HCT116 (cell line): ENCODE results near the gene PSMA3. TPM values are rescaled to one million over a fixed set of nuclear protein-coding genes. Genes with fewer than 3 reads are reported as not detected.

ENCODE experiments used
- ATAC-seq: fragments of 200-7000 bp; cut with Tn5 transposase; 2 replicates; pipeline ENCODE4 v1.9.1; 2020; ENCODE audit warnings: mild to moderate bottlenecking, moderate library complexity
- BruUV-seq: library from RNA; stranded (reverse); fragments of 400-500 nt; replicated peaks from 2 replicates; lab custom pipeline; 2021; lab: Mats Ljungman, UMichigan
- CTCF ChIA-PET: fragments of 300-600 bp; sonication (Branson Sonifier 250); formaldehyde crosslinking; loops from one replicate; lab custom pipeline; 2021; ENCODE audit warnings: antibody characterized with exemption; lab: Charles Lee
- POLR2A ChIA-PET: fragments of 300-600, 350-600 bp; sonication (Branson Sonifier 250); formaldehyde crosslinking; loops from one replicate; lab custom pipeline; 2021; ENCODE audit warnings: antibody characterized with exemption; lab: Charles Lee
- RAD21 ChIA-PET, 2 experiments: fragments of 300-600 bp; sonication (Branson Sonifier 250); formaldehyde crosslinking; loops; one replicate each; lab custom pipeline; 2023; ENCODE audit warnings: low total read pairs in 2 of 2; ENCODE audit not compliant: uncharacterized antibody in 2 of 2, unreplicated experiment in 2 of 2, low non-redundant PET in 1 of 2; lab: Charles Lee
- DNase-seq: peaks from one replicate; pipeline ENCODE4 v3.0.0-alpha.2; 2010; ENCODE audit warnings: low read depth, low spot score
- H2AFZ ChIP-seq: fragments of 200-600 bp; shearing (Covaris generic), sonication (generic); 2 replicates; pipeline ENCODE4 v1.6.1; 2017; ENCODE audit warnings: low read depth, mixed run types, mixed read lengths, antibody characterized with exemption, low read length; ENCODE audit not compliant: poor library complexity, severe bottlenecking
- H3K27ac ChIP-seq: 2 replicates; pipeline ENCODE4 v1.5.1; 2012; ENCODE audit warnings: low read depth, low read length
- H3K27me3 ChIP-seq: fragments of 200-600 bp; sonication (generic); 2 replicates; pipeline ENCODE4 v1.6.1; 2016; ENCODE audit warnings: mixed run types, low read length, mixed read lengths; ENCODE audit not compliant: insufficient read depth
- H3K36me3 ChIP-seq, 2 experiments: fragments of 200-500 bp in 1 of 2; fragments of 200-600 bp in 1 of 2; sonication (Bioruptor generic) in 1 of 2; sonication (generic) in 1 of 2; 2 replicates each; pipeline versions ENCODE4 v1.5.1 to v1.6.1; 2014 to 2016; ENCODE audit warnings: low read length in 2 of 2, inconsistent platforms in 1 of 2, mixed read lengths in 1 of 2, mixed run types in 1 of 2; ENCODE audit not compliant: insufficient read depth in 2 of 2, control insufficient read depth in 1 of 2
- H3K4me1 ChIP-seq, 2 experiments: fragments of 200-600 bp in 1 of 2; sonication (generic) in 1 of 2; 2 replicates each; pipeline versions ENCODE4 v1.5.1 to v1.6.1; 2012 to 2017; ENCODE audit warnings: low read length in 2 of 2, inconsistent platforms in 1 of 2, mild to moderate bottlenecking in 1 of 2, mixed read lengths in 1 of 2, mixed run types in 1 of 2, moderate library complexity in 1 of 2; ENCODE audit not compliant: insufficient read depth in 2 of 2, control insufficient read depth in 1 of 2
- H3K4me2 ChIP-seq: fragments of 200-600 bp; sonication (generic); 2 replicates; pipeline ENCODE4 v1.6.1; 2017; ENCODE audit warnings: mixed run types, low read length, mixed read lengths
- H3K4me3 ChIP-seq, 2 experiments: fragments of 200-600 bp in 1 of 2; sonication (generic) in 1 of 2; replicated peaks in 1 of 2; 2 replicates each; pipeline ENCODE4 v1.5.1; 2011 to 2016; ENCODE audit warnings: low read length in 2 of 2, control low read depth in 1 of 2, low read depth in 1 of 2, mild to moderate bottlenecking in 1 of 2, mixed read lengths in 1 of 2, mixed run types in 1 of 2
- H3K79me2 ChIP-seq: fragments of 200-600 bp; sonication (generic); 2 replicates; pipeline ENCODE4 v1.6.1; 2017; ENCODE audit warnings: mild to moderate bottlenecking, mixed run types, low read length, moderate library complexity, mixed read lengths; ENCODE audit not compliant: insufficient read depth
- H3K9ac ChIP-seq: fragments of 200-600 bp; sonication (generic); 2 replicates; pipeline ENCODE4 v1.6.1; 2016; ENCODE audit warnings: low read length, mixed read lengths
- H3K9me2 ChIP-seq: fragments of 200-600 bp; sonication (generic), shearing (Covaris generic); 2 replicates; pipeline ENCODE4 v1.6.1; 2017; ENCODE audit warnings: mixed run types, mild to moderate bottlenecking, moderate library complexity; ENCODE audit not compliant: insufficient read depth
- H3K9me3 ChIP-seq, 2 experiments: fragments of 200-500 bp in 1 of 2; fragments of 200-600 bp in 1 of 2; sonication (Bioruptor generic) in 1 of 2; sonication (generic) in 1 of 2; 2 replicates each; pipeline ENCODE4 v1.6.1; 2014 to 2017; ENCODE audit warnings: low read length in 2 of 2, mixed read lengths in 2 of 2, inconsistent platforms in 1 of 2, low read depth in 1 of 2, mild to moderate bottlenecking in 1 of 2, mixed run types in 1 of 2, moderate library complexity in 1 of 2; ENCODE audit not compliant: control insufficient read depth in 1 of 2, insufficient read depth in 1 of 2
- H4K20me1 ChIP-seq: fragments of 200-600 bp; sonication (generic), shearing (Covaris generic); 2 replicates; pipeline ENCODE4 v1.6.1; 2017; ENCODE audit warnings: mixed run types, mild to moderate bottlenecking, moderate library complexity; ENCODE audit not compliant: insufficient read depth
- CEBPB ChIP-seq: IDR thresholded peaks from 2 replicates; pipeline ENCODE4 v1.6.1; 2012; ENCODE audit warnings: low read depth
- EGR1 ChIP-seq: IDR thresholded peaks from 2 replicates; pipeline ENCODE4 v1.6.1; 2012; ENCODE audit warnings: low read depth
- ELF1 ChIP-seq: IDR thresholded peaks from 2 replicates; pipeline ENCODE4 v1.6.1; 2012; ENCODE audit warnings: low read depth, borderline replicate concordance
- JUND ChIP-seq: IDR thresholded peaks from 2 replicates; pipeline ENCODE4 v1.6.1; 2012
- POLR2AphosphoS5 ChIP-seq: IDR thresholded peaks from 2 replicates; pipeline ENCODE4 v1.6.1; 2011; ENCODE audit warnings: mild to moderate bottlenecking, low read depth, low read length, moderate library complexity
- RAD21 ChIP-seq: IDR thresholded peaks from 2 replicates; pipeline ENCODE4 v1.6.1; 2012; ENCODE audit warnings: low read depth, mild to moderate bottlenecking
- REST ChIP-seq: IDR thresholded peaks from 2 replicates; pipeline ENCODE4 v1.6.1; 2012; ENCODE audit warnings: low read depth
- SP1 ChIP-seq: IDR thresholded peaks from 2 replicates; pipeline ENCODE4 v1.6.1; 2012; ENCODE audit warnings: low read depth
- SRF ChIP-seq: IDR thresholded peaks from 2 replicates; pipeline ENCODE4 v1.6.1; 2012; ENCODE audit warnings: low read depth
- TCF7L2 ChIP-seq: IDR thresholded peaks from 2 replicates; pipeline ENCODE4 v1.7.0; 2011; ENCODE audit warnings: borderline replicate concordance, inconsistent platforms; ENCODE audit not compliant: insufficient read depth, insufficient read length; ENCODE audit errors: extremely low read depth
- YY1 ChIP-seq: IDR thresholded peaks from 2 replicates; pipeline ENCODE4 v1.6.1; 2011; ENCODE audit warnings: low read length, low read depth, moderate library complexity, mild to moderate bottlenecking; ENCODE audit not compliant: insufficient replicate concordance; ENCODE audit errors: extremely low read depth
- ZFX ChIP-seq: fragments of 450-650 bp; IDR thresholded peaks from 2 replicates; pipeline ENCODE4 v1.6.1; 2017
- ZNF274 ChIP-seq: fragments of 200-500 bp; sonication (Bioruptor generic); IDR thresholded peaks from 2 replicates; pipeline ENCODE4 v1.6.1; 2014; ENCODE audit warnings: mild to moderate bottlenecking, low read depth, low read length, inconsistent platforms
- intact Hi-C: fragments of 100-400 bp; cut with micrococcal nuclease; formaldehyde crosslinking; loops from 2 replicates; pipeline ENCODE4 v1.10.0; 2022
- total RNA-seq: library from RNA; stranded (reverse); gene quantifications from one replicate; pipeline ENCODE4 v1.2.1, GENCODE V29; 2021; ENCODE audit not compliant: unreplicated experiment
- TF ChIP-seq, protein P1 (sequence below): IDR thresholded peaks from 2 replicates; pipeline ENCODE4 v1.6.1; 2012
- TF ChIP-seq, protein P2 (sequence below), 3 experiments: fragments of 200-600 bp in 1 of 3; sonication (generic) in 1 of 3; IDR thresholded peaks in 2 of 3; conservative IDR thresholded peaks in 1 of 3; 2 replicates each; pipeline ENCODE4 v1.5.1; 2012 to 2017; ENCODE audit warnings: low read depth in 2 of 3, low read length in 2 of 3, antibody characterized with exemption in 1 of 3, borderline replicate concordance in 1 of 3, control low read depth in 1 of 3, mild to moderate bottlenecking in 1 of 3, mixed read lengths in 1 of 3, mixed run types in 1 of 3, moderate library complexity in 1 of 3; ENCODE audit not compliant: insufficient read depth in 1 of 3

PSMA3 gene
- total RNA-seq, 1 experiment from 2014 or later, result 267 TPM

- TF ChIP-seq POLR2AphosphoS5 (no peak), RAD21 (no peak), SP1 (no peak), YY1 (no peak), CEBPB (no peak), SRF (no peak), ELF1 (no peak), ZNF274 (no peak), TCF7L2 (no peak)
- TF ChIP-seq, protein P1, sequence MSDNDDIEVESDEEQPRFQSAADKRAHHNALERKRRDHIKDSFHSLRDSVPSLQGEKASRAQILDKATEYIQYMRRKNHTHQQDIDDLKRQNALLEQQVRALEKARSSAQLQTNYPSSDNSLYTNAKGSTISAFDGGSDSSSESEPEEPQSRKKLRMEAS, result no peak
- TF ChIP-seq, protein P2, sequence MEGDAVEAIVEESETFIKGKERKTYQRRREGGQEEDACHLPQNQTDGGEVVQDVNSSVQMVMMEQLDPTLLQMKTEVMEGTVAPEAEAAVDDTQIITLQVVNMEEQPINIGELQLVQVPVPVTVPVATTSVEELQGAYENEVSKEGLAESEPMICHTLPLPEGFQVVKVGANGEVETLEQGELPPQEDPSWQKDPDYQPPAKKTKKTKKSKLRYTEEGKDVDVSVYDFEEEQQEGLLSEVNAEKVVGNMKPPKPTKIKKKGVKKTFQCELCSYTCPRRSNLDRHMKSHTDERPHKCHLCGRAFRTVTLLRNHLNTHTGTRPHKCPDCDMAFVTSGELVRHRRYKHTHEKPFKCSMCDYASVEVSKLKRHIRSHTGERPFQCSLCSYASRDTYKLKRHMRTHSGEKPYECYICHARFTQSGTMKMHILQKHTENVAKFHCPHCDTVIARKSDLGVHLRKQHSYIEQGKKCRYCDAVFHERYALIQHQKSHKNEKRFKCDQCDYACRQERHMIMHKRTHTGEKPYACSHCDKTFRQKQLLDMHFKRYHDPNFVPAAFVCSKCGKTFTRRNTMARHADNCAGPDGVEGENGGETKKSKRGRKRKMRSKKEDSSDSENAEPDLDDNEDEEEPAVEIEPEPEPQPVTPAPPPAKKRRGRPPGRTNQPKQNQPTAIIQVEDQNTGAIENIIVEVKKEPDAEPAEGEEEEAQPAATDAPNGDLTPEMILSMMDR (IDR thresholded peaks at IDR 0.05 in 2 of 3, conservative IDR thresholded peaks at IDR 0.05 in 1 of 3; ENCODE audit: borderline replicate concordance in 1 of 3, insufficient read depth in 1 of 3, low read depth in 2 of 3, low read length in 2 of 3), result no peak
- TF ChIP-seq, all 23 proteins: peak for 0
Measured at GRCh38 chr14:58274881-58275280, 30.2 kb downstream of the PSMA3 start (continued).

GRCh38 chr14:58275527-58276190 is 31.0 kb downstream of the PSMA3 start:
- RAD21 ChIA-PET, result no interaction called here
- Histone ChIP-seq H3K27ac (no peak overlapping the region), H3K9me2 (no peaks in the 10 kb centered on the region), H2AFZ (no peak overlapping the region), H3K4me1 (no peaks in the 10 kb centered on the region), H3K9ac (no peak overlapping the region), H3K4me3 (no peak overlapping the region), H3K9me3 (no peaks in the 10 kb centered on the region), H3K27me3 (no peaks in the 10 kb centered on the region), H3K79me2 (peaks cover 92% of the 10 kb centered on the region), H3K4me2 (no peak overlapping the region), H4K20me1 (no peaks in the 10 kb centered on the region; the same call in 1 of the 2 replicates), H3K36me3 (peaks cover 25 to 29% of the 10 kb centered on the region in 2 experiments)
- ATAC-seq (no peak), DNase-seq (no peak)
- BruUV-seq, result no TSS peak
- intact Hi-C loops, result no loop called here
- CTCF ChIA-PET, result no interaction called here
- POLR2A ChIA-PET, result interaction anchor here (1.6 kb wide), 1 partner anchor 22 kb away, joined by 3 read pairs; the partner anchor contains the start of gene ARID4A
- TF ChIP-seq SP1 (no peak), REST (no peak), ZFX (no peak), RAD21 (no peak), JUND (no peak), EGR1 (no peak), YY1 (no peak)
- TF ChIP-seq, protein P2 (IDR thresholded peaks at IDR 0.05 in 2 of 3, conservative IDR thresholded peaks at IDR 0.05 in 1 of 3; ENCODE audit: borderline replicate concordance in 1 of 3, insufficient read depth in 1 of 3, low read depth in 2 of 3, low read length in 2 of 3), result no peak
